Gastrocnemius medialis (tissue), 4 donors: ENCODE measurements around the gene NANOS3.

Source experiments
- POLR2A ChIP-seq, 2 donors: fragments of 450-650 bp; IDR thresholded peaks; one replicate each; pipeline ENCODE4 v1.6.1; 2017; ENCODE audit warnings: antibody characterized with exemption in 2 of 2, mild to moderate bottlenecking in 2 of 2, moderate library complexity in 2 of 2
- TF ChIP-seq, protein P1 (sequence below), 5 experiments: fragments of 450-650 bp in 3 of 5; fragments of 200-600 bp in 2 of 5; sonication (generic) in 2 of 5; IDR thresholded peaks in 4 of 5; conservative IDR thresholded peaks in 1 of 5; 1 replicate in 4 of 5; 2 replicates in 1 of 5; pipeline ENCODE4 v1.5.1; 2016 to 2019; ENCODE audit warnings: antibody characterized with exemption in 5 of 5, mild to moderate bottlenecking in 3 of 5, moderate library complexity in 3 of 5

- TF ChIP-seq, protein P1, sequence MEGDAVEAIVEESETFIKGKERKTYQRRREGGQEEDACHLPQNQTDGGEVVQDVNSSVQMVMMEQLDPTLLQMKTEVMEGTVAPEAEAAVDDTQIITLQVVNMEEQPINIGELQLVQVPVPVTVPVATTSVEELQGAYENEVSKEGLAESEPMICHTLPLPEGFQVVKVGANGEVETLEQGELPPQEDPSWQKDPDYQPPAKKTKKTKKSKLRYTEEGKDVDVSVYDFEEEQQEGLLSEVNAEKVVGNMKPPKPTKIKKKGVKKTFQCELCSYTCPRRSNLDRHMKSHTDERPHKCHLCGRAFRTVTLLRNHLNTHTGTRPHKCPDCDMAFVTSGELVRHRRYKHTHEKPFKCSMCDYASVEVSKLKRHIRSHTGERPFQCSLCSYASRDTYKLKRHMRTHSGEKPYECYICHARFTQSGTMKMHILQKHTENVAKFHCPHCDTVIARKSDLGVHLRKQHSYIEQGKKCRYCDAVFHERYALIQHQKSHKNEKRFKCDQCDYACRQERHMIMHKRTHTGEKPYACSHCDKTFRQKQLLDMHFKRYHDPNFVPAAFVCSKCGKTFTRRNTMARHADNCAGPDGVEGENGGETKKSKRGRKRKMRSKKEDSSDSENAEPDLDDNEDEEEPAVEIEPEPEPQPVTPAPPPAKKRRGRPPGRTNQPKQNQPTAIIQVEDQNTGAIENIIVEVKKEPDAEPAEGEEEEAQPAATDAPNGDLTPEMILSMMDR (IDR thresholded peaks at IDR 0.05 in 4 of 5, conservative IDR thresholded peaks at IDR 0.05 in 1 of 5) = no peak
- no peak for TF ChIP-seq POLR2A (IDR thresholded peaks at IDR 0.05)
Measured at GRCh38 chr19:13860679-13861391, 16.1 kb upstream of the NANOS3 start.
